Activated effector memory CD4-positive, alpha-beta T cell treated with anti-CD3 and anti-CD28 coated beads, Interleukin-2, amount 50 U/mL, for 16 hours (primary cell): ENCODE measurements around the gene PARP15.
"Not testable (repeated sequence)": the region's sequence is repeated elsewhere in the genome, so short reads cannot be mapped to it uniquely, and the experiment has no call there.

Experiments used
- DNase-seq: peaks from one replicate; pipeline ENCODE4 v3.0.0-alpha.2; 2020

PARP15 gene

GRCh38 chr3:122674339-122674738, 96.9 kb downstream of the PARP15 start:
- no peak for DNase-seq

- no peak for DNase-seq
Measured at GRCh38 chr3:122676759-122677158, 99.3 kb downstream of the PARP15 start.

- DNase-seq, result no peak
Measured at GRCh38 chr3:122677216-122677615, 99.8 kb downstream of the PARP15 start.

GRCh38 chr3:122678506-122678905, 101.1 kb downstream of the PARP15 start:
- DNase-seq, result no peak

GRCh38 chr3:122679085-122679881, 101.8 kb downstream of the PARP15 start:
- DNase-seq, result peak; percentile 92

GRCh38 chr3:122679882-122680474, 102.5 kb downstream of the PARP15 start:
- peak; percentile 66 for DNase-seq

- DNase-seq, result peak; percentile 88
Measured at GRCh38 chr3:122680475-122681283, 103.2 kb downstream of the PARP15 start, which contains the start of gene PARP14. PARP14 (plus strand) TSS chr3:122680839; CDS start chr3:122680884, 45 bp downstream.

- no peak for DNase-seq
Measured at GRCh38 chr3:122681284-122681973, 104.0 kb downstream of the PARP15 start.

GRCh38 chr3:122681974-122682409, 104.5 kb downstream of the PARP15 start:
- no peak for DNase-seq

- not testable (repeated sequence) for DNase-seq
Measured at GRCh38 chr3:122682778-122683411, 105.4 kb downstream of the PARP15 start.

GRCh38 chr3:122687298-122687697, 109.8 kb downstream of the PARP15 start:
- DNase-seq, result no peak
